ENCODE results near the gene PPARGC1A. TPM values are rescaled to one million over a fixed set of nuclear protein-coding genes. Genes with fewer than 3 reads are reported as not detected.

PPARGC1A gene
- total RNA-seq, 1 experiment from 2014 or later: 1.9 TPM

GRCh38 chr4:23837371-23837770 is 52.5 kb downstream of the PPARGC1A start (continued):
- TF ChIP-seq PREB (CRISPR knock-in tag; IDR thresholded peaks at IDR 0.05; ENCODE audit: borderline replicate concordance): no peak
- TF ChIP-seq ZNF232 (CRISPR knock-in tag; IDR thresholded peaks at IDR 0.05): no peak
- no peak for TF ChIP-seq ZSCAN18 (CRISPR knock-in tag; IDR thresholded peaks at IDR 0.05)
- TF ChIP-seq RORB (CRISPR knock-in tag; IDR thresholded peaks at IDR 0.05): no peak
- no peak for TF ChIP-seq PRDM15 (CRISPR knock-in tag; IDR thresholded peaks at IDR 0.05)
- no peak for TF ChIP-seq TEAD1 (CRISPR knock-in tag; IDR thresholded peaks at IDR 0.05)
- no peak for TF ChIP-seq KAT7 (CRISPR knock-in tag; IDR thresholded peaks at IDR 0.05; ENCODE audit: borderline replicate concordance)
- no peak for TF ChIP-seq GABPB1 (CRISPR knock-in tag; IDR thresholded peaks at IDR 0.05)
- TF ChIP-seq RELA (CRISPR knock-in tag; IDR thresholded peaks at IDR 0.05; ENCODE audit: borderline replicate concordance): no peak
- TF ChIP-seq NR1H2 (CRISPR knock-in tag; IDR thresholded peaks at IDR 0.05): no peak
- TF ChIP-seq ZNF416 (CRISPR knock-in tag; IDR thresholded peaks at IDR 0.05): no peak

- peaks cover 6% of the 10 kb centered on the region; the same call in 1 of the 2 replicates for H3K9me3 Mint-ChIP-seq
- no peak for ATAC-seq
- TF ChIP-seq EMX1 (CRISPR knock-in tag; IDR thresholded peaks at IDR 0.05) (no peak), TEAD1 (CRISPR knock-in tag; IDR thresholded peaks at IDR 0.05) (no peak), ZNF532 (CRISPR knock-in tag; IDR thresholded peaks at IDR 0.05; ENCODE audit: borderline replicate concordance) (no peak), ZNF232 (CRISPR knock-in tag; IDR thresholded peaks at IDR 0.05) (no peak), ZNF121 (CRISPR knock-in tag; IDR thresholded peaks at IDR 0.05) (no peak), ZMAT4 (CRISPR knock-in tag; IDR thresholded peaks at IDR 0.05) (no peak), ETV6 (CRISPR knock-in tag; IDR thresholded peaks at IDR 0.05) (no peak), JUN (CRISPR knock-in tag; IDR thresholded peaks at IDR 0.05) (no peak), ATF6 (CRISPR knock-in tag; IDR thresholded peaks at IDR 0.05) (no peak)
- H3K4me3 Mint-ChIP-seq: no peak overlapping the region
- H3K27ac Mint-ChIP-seq: no peak overlapping the region; the same call in 1 of the 2 replicates
- H3K36me3 Mint-ChIP-seq: no peaks in the 10 kb centered on the region
- DNase-seq (ENCODE audit: low spot score): no peak
- CTCF ChIA-PET: interaction anchor here (0.6 kb wide), 1 partner anchor 455 kb away, joined by 3 read pairs; no protein-coding TSS in a partner anchor
- no peaks in the 10 kb centered on the region for H3K4me1 Mint-ChIP-seq
- H3K27me3 Mint-ChIP-seq (ENCODE audit: low read depth): no peaks in the 10 kb centered on the region
- POLR2A ChIA-PET: no interaction called here
Observed at GRCh38 chr4:23835774-23836478, 53.9 kb downstream of the PPARGC1A start.
